K562 (cell line): ENCODE results near the gene MCL1. TPM values are rescaled to one million over a fixed set of nuclear protein-coding genes. Genes with fewer than 3 reads are reported as not detected.
A peak's percentile ranks its signal among the peaks of the same experiment; 100 is the strongest.

ENCODE experiments used
- ARID1B ChIP-seq: fragments of 450-650 bp; IDR thresholded peaks from 2 replicates; pipeline ENCODE4 v1.6.1; 2016; ENCODE audit warnings: antibody characterized with exemption, mild to moderate bottlenecking, inconsistent platforms
- BRCA1 ChIP-seq, 2 experiments: fragments of 450-650 bp in 1 of 2; sonication (generic) in 1 of 2; formaldehyde crosslinking in 1 of 2; IDR thresholded peaks; 2 replicates each; pipeline versions ENCODE4 v1.5.0 to v1.6.1; 2017 to 2020; ENCODE audit warnings: mild to moderate bottlenecking in 1 of 2, missing genetic modification reagents in 1 of 2
- FOXM1 ChIP-seq, 2 experiments: fragments of 450-650 bp in 1 of 2; sonication (generic) in 1 of 2; formaldehyde crosslinking in 1 of 2; IDR thresholded peaks; 2 replicates each; pipeline versions ENCODE4 v1.6.1 to v1.9.0; 2017 to 2022; ENCODE audit warnings: low read depth in 2 of 2, mild to moderate bottlenecking in 2 of 2, missing genetic modification reagents in 1 of 2, moderate library complexity in 1 of 2
- GATAD2A ChIP-seq: fragments of 450-650 bp; IDR thresholded peaks from 2 replicates; pipeline ENCODE4 v1.6.1; 2017
- HOXB6 ChIP-seq: fragments of 250-450 bp; sonication (Bioruptor Pico); IDR thresholded peaks from 2 replicates; pipeline ENCODE4 v1.5.1; 2022; ENCODE audit warnings: mild to moderate bottlenecking, borderline replicate concordance
- ILF3 ChIP-seq: fragments of 450-650 bp; IDR thresholded peaks from 2 replicates; pipeline ENCODE4 v1.6.1; 2018; ENCODE audit warnings: antibody characterized with exemption, mild to moderate bottlenecking, moderate library complexity, borderline replicate concordance
- MAFK ChIP-seq: IDR thresholded peaks from 2 replicates; pipeline ENCODE4 v1.6.1; 2011; ENCODE audit warnings: low read length, improper control_type of control experiment
- MTA2 ChIP-seq: fragments of 450-650 bp; IDR thresholded peaks from 2 replicates; pipeline ENCODE4 v1.6.1; 2016; ENCODE audit warnings: low read depth
- NCOR1 ChIP-seq: fragments of 450-650 bp; IDR thresholded peaks from 2 replicates; pipeline ENCODE4 v1.6.1; 2016; ENCODE audit warnings: mild to moderate bottlenecking, moderate library complexity
- PHB ChIP-seq: fragments of 250-450 bp; sonication (Bioruptor Pico); IDR thresholded peaks from 2 replicates; pipeline ENCODE4 v1.5.0; 2021
- POLR2A ChIP-seq: fragments of 450-650 bp; conservative IDR thresholded peaks from 2 replicates; pipeline ENCODE4 v1.6.1; 2016
- POLR2B ChIP-seq: fragments of 450-650 bp; IDR thresholded peaks from 2 replicates; pipeline ENCODE4 v1.6.1; 2018; ENCODE audit warnings: low read depth; ENCODE audit not compliant: partially characterized antibody
- SIX5 ChIP-seq, 2 experiments: IDR thresholded peaks; 2 replicates each; pipeline ENCODE4 v1.6.1; 2011; ENCODE audit warnings: low read length in 2 of 2, borderline replicate concordance in 1 of 2, low read depth in 1 of 2, mild to moderate bottlenecking in 1 of 2, moderate library complexity in 1 of 2; ENCODE audit not compliant: insufficient read depth in 1 of 2
- STAT5A ChIP-seq: IDR thresholded peaks from 2 replicates; pipeline ENCODE4 v1.6.1; 2012; ENCODE audit warnings: low read length, inconsistent platforms, borderline replicate concordance
- U2AF2 ChIP-seq: fragments of 200-400 bp; formaldehyde crosslinking; optimal IDR thresholded peaks from 2 replicates; pipeline ENCODE3; 2017; ENCODE audit warnings: low read depth, mild to moderate bottlenecking, low read length
- ZNF668 ChIP-seq: fragments of 250-450 bp; sonication (Bioruptor Pico); IDR thresholded peaks from 2 replicates; pipeline ENCODE4 v1.8.0; 2022; ENCODE audit warnings: mild to moderate bottlenecking, inconsistent platforms
- polyA plus RNA-seq, 8 experiments: library from polyadenylated mRNA; depleted of rRNA in 4 of 8; stranded (reverse) in 5 of 8; unstranded in 3 of 8; fragments of >200 nt; fragmentation: Nextera tagmentation in 2 of 8; fragmentation: Illumina TruSeq in 1 of 8; extraction: Ambion mirVana in 2 of 8; extraction: Trizol in 1 of 8; gene quantifications; 2 replicates each; pipeline versions ENCODE4 v1.2.1 to v1.2.3, GENCODE V29; 2011 to 2014; ENCODE audit warnings: inconsistent platforms in 1 of 8, missing spikeins in 1 of 8
- total RNA-seq, 7 experiments: library from RNA; depleted of rRNA in 6 of 7; stranded (reverse); fragments of >200 nt in 6 of 7; fragmentation: Illumina TruSeq in 2 of 7; extraction: Trizol in 2 of 7; gene quantifications; 2 replicates each; pipeline versions ENCODE4 v1.2.1 to v1.2.3, GENCODE V29; 2011 to 2021; ENCODE audit warnings: low replicate concordance in 1 of 7
- TF ChIP-seq, protein P1 (sequence below), 2 experiments: fragments of 250-450 bp in 1 of 2; fragments of 450-650 bp in 1 of 2; sonication (Bioruptor Pico) in 1 of 2; IDR thresholded peaks; 2 replicates each; pipeline versions ENCODE4 v1.6.1 to v1.8.0; 2016 to 2021; ENCODE audit warnings: mild to moderate bottlenecking in 2 of 2, moderate library complexity in 2 of 2, missing compliant biosample characterization in 1 of 2, missing genetic modification characterization in 1 of 2
- TF ChIP-seq, protein P2 (sequence below), 2 experiments: fragments of 150-350 bp in 1 of 2; IDR thresholded peaks; 2 replicates each; pipeline ENCODE4 v1.6.1; 2012 to 2016; ENCODE audit warnings: low read depth in 2 of 2, low read length in 2 of 2, mild to moderate bottlenecking in 1 of 2, moderate library complexity in 1 of 2

MCL1 gene
- total and polyA plus RNA-seq, 9 of the 15 experiments (the other 6 are each of a cell fraction or from before 2014, with no cell fraction given) = 27.1 to 224 (median 138) TPM

DNA sequence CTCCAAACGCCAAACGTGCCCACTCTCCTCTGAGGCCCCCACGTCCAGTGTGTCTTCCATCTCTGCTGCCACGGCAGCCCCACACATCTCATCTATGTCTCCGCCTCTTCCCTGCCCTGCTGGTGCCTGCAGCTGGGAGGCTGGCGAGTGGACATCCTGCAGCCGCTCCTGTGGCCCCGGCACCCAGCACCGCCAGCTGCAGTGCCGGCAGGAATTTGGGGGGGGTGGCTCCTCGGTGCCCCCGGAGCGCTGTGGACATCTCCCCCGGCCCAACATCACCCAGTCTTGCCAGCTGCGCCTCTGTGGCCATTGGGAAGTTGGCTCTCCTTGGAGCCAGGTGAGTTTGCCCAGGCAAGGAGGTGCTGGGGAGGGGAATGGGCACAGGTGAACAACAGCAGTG, 21.6 kb downstream of the MCL1 start (continued):
- no peak for TF ChIP-seq ZNF668 (CRISPR knock-in tag)
- TF ChIP-seq GATAD2A = no peak
- peak; percentile 21 for TF ChIP-seq POLR2B
- TF ChIP-seq HOXB6 (CRISPR knock-in tag) = no peak
- TF ChIP-seq, protein P1, sequence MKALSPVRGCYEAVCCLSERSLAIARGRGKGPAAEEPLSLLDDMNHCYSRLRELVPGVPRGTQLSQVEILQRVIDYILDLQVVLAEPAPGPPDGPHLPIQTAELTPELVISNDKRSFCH (CRISPR knock-in tag; IDR thresholded peaks at IDR 0.05) = no peak
- TF ChIP-seq, protein P1 (tag; IDR thresholded peaks at IDR 0.05) = no peak
- TF ChIP-seq FOXM1 (IDR thresholded peaks at IDR 0.05; ENCODE audit: low read depth) = no peak
- TF ChIP-seq FOXM1 (CRISPR knock-in tag; IDR thresholded peaks at IDR 0.05; ENCODE audit: low read depth) = no peak
- no peak for TF ChIP-seq U2AF2
- peak; percentile 34; the same call in 1 of the 2 replicates for TF ChIP-seq POLR2A
- TF ChIP-seq SIX5 (IDR thresholded peaks at IDR 0.05; ENCODE audit: borderline replicate concordance in 1 of 2, insufficient read depth in 1 of 2, low read depth in 1 of 2, low read length in 2 of 2) = no peak
- TF ChIP-seq, protein P2, sequence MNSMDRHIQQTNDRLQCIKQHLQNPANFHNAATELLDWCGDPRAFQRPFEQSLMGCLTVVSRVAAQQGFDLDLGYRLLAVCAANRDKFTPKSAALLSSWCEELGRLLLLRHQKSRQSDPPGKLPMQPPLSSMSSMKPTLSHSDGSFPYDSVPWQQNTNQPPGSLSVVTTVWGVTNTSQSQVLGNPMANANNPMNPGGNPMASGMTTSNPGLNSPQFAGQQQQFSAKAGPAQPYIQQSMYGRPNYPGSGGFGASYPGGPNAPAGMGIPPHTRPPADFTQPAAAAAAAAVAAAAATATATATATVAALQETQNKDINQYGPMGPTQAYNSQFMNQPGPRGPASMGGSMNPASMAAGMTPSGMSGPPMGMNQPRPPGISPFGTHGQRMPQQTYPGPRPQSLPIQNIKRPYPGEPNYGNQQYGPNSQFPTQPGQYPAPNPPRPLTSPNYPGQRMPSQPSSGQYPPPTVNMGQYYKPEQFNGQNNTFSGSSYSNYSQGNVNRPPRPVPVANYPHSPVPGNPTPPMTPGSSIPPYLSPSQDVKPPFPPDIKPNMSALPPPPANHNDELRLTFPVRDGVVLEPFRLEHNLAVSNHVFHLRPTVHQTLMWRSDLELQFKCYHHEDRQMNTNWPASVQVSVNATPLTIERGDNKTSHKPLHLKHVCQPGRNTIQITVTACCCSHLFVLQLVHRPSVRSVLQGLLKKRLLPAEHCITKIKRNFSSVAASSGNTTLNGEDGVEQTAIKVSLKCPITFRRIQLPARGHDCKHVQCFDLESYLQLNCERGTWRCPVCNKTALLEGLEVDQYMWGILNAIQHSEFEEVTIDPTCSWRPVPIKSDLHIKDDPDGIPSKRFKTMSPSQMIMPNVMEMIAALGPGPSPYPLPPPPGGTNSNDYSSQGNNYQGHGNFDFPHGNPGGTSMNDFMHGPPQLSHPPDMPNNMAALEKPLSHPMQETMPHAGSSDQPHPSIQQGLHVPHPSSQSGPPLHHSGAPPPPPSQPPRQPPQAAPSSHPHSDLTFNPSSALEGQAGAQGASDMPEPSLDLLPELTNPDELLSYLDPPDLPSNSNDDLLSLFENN (IDR thresholded peaks at IDR 0.05; ENCODE audit: low read depth in 2 of 2, low read length in 2 of 2) = no peak
- no peak for TF ChIP-seq MTA2
- TF ChIP-seq PHB (CRISPR knock-in tag) = no peak
- TF ChIP-seq MAFK = no peak
- no peak for TF ChIP-seq STAT5A
- TF ChIP-seq ILF3 = no peak
- no peak for TF ChIP-seq NCOR1
- TF ChIP-seq ARID1B = no peak
- no peak for TF ChIP-seq BRCA1 (IDR thresholded peaks at IDR 0.05)
- TF ChIP-seq BRCA1 (CRISPR knock-in tag; IDR thresholded peaks at IDR 0.05) = no peak
